OCI-LY3 (cell line): ENCODE measurements around the gene GPR183.

Experiments
- H2AFZ ChIP-seq: fragments of 200-600, 300-600 bp; shearing (Covaris generic); 2 replicates; pipeline ENCODE4 v1.6.0; 2014; ENCODE audit warnings: antibody characterized with exemption, low read depth, low read length
- H3K27ac ChIP-seq: fragments of 200-600, 300-600 bp; sonication (generic); 2 replicates; pipeline ENCODE4 v1.5.1; 2014; ENCODE audit warnings: mild to moderate bottlenecking, low read length, moderate library complexity, mixed read lengths
- H3K27me3 ChIP-seq: fragments of 200-600, 300-600 bp; sonication (generic); 2 replicates; pipeline ENCODE4 v1.6.1; 2014; ENCODE audit warnings: low read depth, low read length, mixed read lengths
- H3K36me3 ChIP-seq: fragments of 200-600, 300-600 bp; sonication (generic); replicated peaks from 2 replicates; pipeline ENCODE3; 2014; ENCODE audit warnings: low read depth, low read length, mixed read lengths
- H3K4me1 ChIP-seq: fragments of 300-600, 200-600 bp; sonication (generic); 2 replicates; pipeline ENCODE4 v1.6.1; 2014; ENCODE audit warnings: low read length, mixed read lengths
- H3K4me2 ChIP-seq: fragments of 200-600, 300-600 bp; sonication (generic); 2 replicates; pipeline ENCODE4 v1.6.1; 2014; ENCODE audit warnings: low read length, mixed read lengths
- H3K4me3 ChIP-seq: fragments of 300-600, 200-600 bp; sonication (generic); 2 replicates; pipeline ENCODE4 v1.5.1; 2014; ENCODE audit warnings: antibody characterized with exemption, mild to moderate bottlenecking, low read length, moderate library complexity
- H3K79me2 ChIP-seq: fragments of 300-600, 200-600 bp; shearing (Covaris generic); 2 replicates; pipeline ENCODE4 v1.6.1; 2014; ENCODE audit warnings: mild to moderate bottlenecking, low read length, mixed read lengths
- H3K9ac ChIP-seq: fragments of 300-600, 200-600 bp; shearing (Covaris generic); 2 replicates; pipeline ENCODE4 v1.6.0; 2014; ENCODE audit warnings: mild to moderate bottlenecking, low read length, moderate library complexity
- H3K9me3 ChIP-seq: fragments of 200-600, 300-600 bp; shearing (Covaris generic); 2 replicates; pipeline ENCODE4 v1.6.1; 2014; ENCODE audit warnings: low read length, mixed read lengths; ENCODE audit not compliant: insufficient read depth
- H4K20me1 ChIP-seq: fragments of 200-600, 300-600 bp; sonication (generic); 2 replicates; pipeline ENCODE4 v1.6.1; 2016; ENCODE audit warnings: low read length, mixed read lengths; ENCODE audit not compliant: insufficient read depth
- EZH2phosphoT487 ChIP-seq: fragments of 200-600 bp; shearing (Covaris generic); IDR thresholded peaks from 2 replicates; pipeline ENCODE4 v1.6.1; 2018; ENCODE audit warnings: antibody characterized with exemption, mixed run types, low read depth
- TF ChIP-seq, protein P1 (sequence below): fragments of 200-600, 300-600 bp; sonication (generic); IDR thresholded peaks from 2 replicates; pipeline ENCODE4 v1.5.1; 2014; ENCODE audit warnings: antibody characterized with exemption, low read length, low read depth

GPR183 gene

DNA sequence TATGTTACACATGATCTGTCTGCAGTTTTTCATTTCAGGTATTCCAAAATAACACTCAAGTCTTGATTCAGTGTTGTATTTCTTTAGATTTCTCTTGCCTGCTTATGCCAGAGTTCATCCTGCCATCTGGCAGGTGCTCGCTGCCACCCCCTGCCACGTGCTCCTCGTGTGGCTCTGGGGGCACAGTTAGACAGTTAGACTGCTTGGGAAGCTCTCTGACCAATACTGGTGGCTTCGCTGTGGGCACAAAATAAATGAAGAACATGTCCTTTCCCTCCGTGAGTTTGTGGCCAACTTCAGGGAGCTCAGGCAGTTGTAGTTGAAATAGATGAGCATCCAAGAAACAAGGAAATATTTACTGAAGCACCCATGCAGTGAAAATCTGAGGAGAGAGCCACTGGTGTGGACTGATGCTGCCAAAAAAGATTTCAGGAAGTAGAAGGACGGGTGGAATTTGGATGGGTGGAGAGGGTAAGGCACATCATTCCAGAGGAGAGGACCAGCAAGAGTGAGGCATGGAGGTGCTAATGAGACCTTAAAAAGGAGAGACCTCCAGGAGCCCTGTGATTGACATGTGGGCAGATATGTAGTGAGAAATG, 37.5 kb upstream of the GPR183 start:
- H3K9ac ChIP-seq: no peak overlapping the region

GRCh38 chr13:99342723-99343315, 35.6 kb upstream of the GPR183 start:
- Histone ChIP-seq H3K4me2 (no peak overlapping the region), H3K9me3 (no peaks in the 10 kb centered on the region)

More for the DNA sequence above, 37.5 kb upstream of the GPR183 start:
- H2AFZ ChIP-seq: no peak overlapping the region
- no peak for TF ChIP-seq EZH2phosphoT487
- TF ChIP-seq, protein P1, sequence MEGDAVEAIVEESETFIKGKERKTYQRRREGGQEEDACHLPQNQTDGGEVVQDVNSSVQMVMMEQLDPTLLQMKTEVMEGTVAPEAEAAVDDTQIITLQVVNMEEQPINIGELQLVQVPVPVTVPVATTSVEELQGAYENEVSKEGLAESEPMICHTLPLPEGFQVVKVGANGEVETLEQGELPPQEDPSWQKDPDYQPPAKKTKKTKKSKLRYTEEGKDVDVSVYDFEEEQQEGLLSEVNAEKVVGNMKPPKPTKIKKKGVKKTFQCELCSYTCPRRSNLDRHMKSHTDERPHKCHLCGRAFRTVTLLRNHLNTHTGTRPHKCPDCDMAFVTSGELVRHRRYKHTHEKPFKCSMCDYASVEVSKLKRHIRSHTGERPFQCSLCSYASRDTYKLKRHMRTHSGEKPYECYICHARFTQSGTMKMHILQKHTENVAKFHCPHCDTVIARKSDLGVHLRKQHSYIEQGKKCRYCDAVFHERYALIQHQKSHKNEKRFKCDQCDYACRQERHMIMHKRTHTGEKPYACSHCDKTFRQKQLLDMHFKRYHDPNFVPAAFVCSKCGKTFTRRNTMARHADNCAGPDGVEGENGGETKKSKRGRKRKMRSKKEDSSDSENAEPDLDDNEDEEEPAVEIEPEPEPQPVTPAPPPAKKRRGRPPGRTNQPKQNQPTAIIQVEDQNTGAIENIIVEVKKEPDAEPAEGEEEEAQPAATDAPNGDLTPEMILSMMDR: no peak
- H3K4me3 ChIP-seq: no peak overlapping the region
- no peaks in the 10 kb centered on the region for H3K79me2 ChIP-seq
- no peak overlapping the region for H3K27ac ChIP-seq
- H3K4me2 ChIP-seq: no peak overlapping the region
- H3K4me1 ChIP-seq: peaks cover 50% of the 10 kb centered on the region
- H3K27me3 ChIP-seq: no peaks in the 10 kb centered on the region; the same call in 1 of the 2 replicates
- H4K20me1 ChIP-seq: no peaks in the 10 kb centered on the region
- H3K36me3 ChIP-seq: peaks cover 35% of the 10 kb centered on the region
- no peaks in the 10 kb centered on the region for H3K9me3 ChIP-seq

GRCh38 chr13:99341969-99342722, 34.9 kb upstream of the GPR183 start:
- no peak overlapping the region for H3K4me2 ChIP-seq
- H3K27me3 ChIP-seq: no peaks in the 10 kb centered on the region; the same call in 1 of the 2 replicates
- TF ChIP-seq, protein P1: no peak
- TF ChIP-seq EZH2phosphoT487: no peak
- H3K79me2 ChIP-seq: no peaks in the 10 kb centered on the region
- no peak overlapping the region for H3K27ac ChIP-seq
- no peaks in the 10 kb centered on the region for H4K20me1 ChIP-seq
- peaks cover 35% of the 10 kb centered on the region for H3K36me3 ChIP-seq
- H3K9me3 ChIP-seq: no peaks in the 10 kb centered on the region
- no peak overlapping the region for H3K9ac ChIP-seq
- H3K4me1 ChIP-seq: peaks cover 32% of the 10 kb centered on the region
- H2AFZ ChIP-seq: no peak overlapping the region
- H3K4me3 ChIP-seq: no peak overlapping the region

More at GRCh38 chr13:99342723-99343315, 35.6 kb upstream of the GPR183 start:
- peaks cover 35% of the 10 kb centered on the region for H3K36me3 ChIP-seq
- H3K4me1 ChIP-seq: peaks cover 39% of the 10 kb centered on the region
- TF ChIP-seq, protein P1: no peak
- no peak for TF ChIP-seq EZH2phosphoT487
- H4K20me1 ChIP-seq: no peaks in the 10 kb centered on the region
- no peak overlapping the region for H2AFZ ChIP-seq
- H3K27ac ChIP-seq: no peak overlapping the region
- H3K79me2 ChIP-seq: no peaks in the 10 kb centered on the region
- H3K27me3 ChIP-seq: no peaks in the 10 kb centered on the region; the same call in 1 of the 2 replicates
- H3K4me3 ChIP-seq: no peak overlapping the region
- H3K9ac ChIP-seq: no peak overlapping the region

GRCh38 chr13:99340638-99341037, 33.4 kb upstream of the GPR183 start:
- Histone ChIP-seq H3K9ac (no peak overlapping the region), H3K27me3 (no peaks in the 10 kb centered on the region; the same call in 1 of the 2 replicates), H3K4me3 (no peak overlapping the region), H4K20me1 (no peaks in the 10 kb centered on the region), H2AFZ (no peak overlapping the region), H3K27ac (no peak overlapping the region), H3K79me2 (no peaks in the 10 kb centered on the region), H3K4me1 (peaks cover 31% of the 10 kb centered on the region), H3K4me2 (no peak overlapping the region), H3K36me3 (peaks cover 29% of the 10 kb centered on the region), H3K9me3 (no peaks in the 10 kb centered on the region)
- TF ChIP-seq, protein P1: no peak
- TF ChIP-seq EZH2phosphoT487: no peak
